A673 (cell line): Measurements from ENCODE around the gene PHACTR3.

Experiments used
- CTCF ChIP-seq: fragments of 300-800, 200-600 bp; sonication (generic); conservative IDR thresholded peaks from 2 replicates; pipeline ENCODE4 v1.5.1; 2017; ENCODE audit warnings: low read depth, mild to moderate bottlenecking, antibody characterized with exemption, low read length, moderate library complexity, mixed read lengths
- EZH2 ChIP-seq: fragments of 200-600 bp; sonication (generic); IDR thresholded peaks from 2 replicates; pipeline ENCODE4 v1.6.1; 2017; ENCODE audit warnings: borderline replicate concordance, low read depth, mild to moderate bottlenecking, mixed read lengths, antibody characterized with exemption, low read length; ENCODE audit not compliant: poor library complexity, severe bottlenecking

DNA sequence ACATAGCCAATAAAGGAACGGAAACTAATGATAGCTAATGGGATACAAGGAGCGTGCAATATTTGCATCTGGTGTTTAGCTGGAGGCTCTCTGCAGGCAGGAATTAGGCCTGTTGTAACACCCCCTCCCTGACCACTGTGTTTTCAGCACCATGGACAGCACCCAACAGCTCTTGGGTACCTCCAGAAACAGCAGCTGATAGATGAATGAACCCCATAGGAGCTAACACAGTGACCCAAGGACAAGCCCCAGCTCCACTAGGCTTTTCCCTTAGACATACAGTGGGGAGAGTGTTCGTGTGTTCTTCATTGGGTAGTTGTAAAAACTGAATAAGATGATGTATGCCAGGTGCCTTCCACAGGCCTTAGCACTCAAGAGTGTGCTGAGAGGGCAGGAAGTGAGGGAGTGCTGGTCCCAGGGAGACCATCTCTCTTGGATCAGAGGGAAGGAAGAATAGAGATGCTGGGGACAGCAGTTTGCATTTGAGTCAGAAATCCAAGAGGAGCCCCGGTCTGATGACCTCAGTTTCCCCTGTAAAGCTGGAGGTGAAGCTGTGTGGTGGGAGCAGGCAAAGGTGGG lies 161.3 kb downstream of the PHACTR3 start:
- TF ChIP-seq EZH2 (no peak), CTCF (no peak)
